SK-N-SH (cell line): Measurements from ENCODE around the gene HIGD1B. TPM values are rescaled to one million over a fixed set of nuclear protein-coding genes. Genes with fewer than 3 reads are reported as not detected.

ENCODE experiments used
- CTCF ChIA-PET: fragments of 300-600, 350-600 bp; formaldehyde crosslinking; extraction: SDS; loops from one replicate; lab custom pipeline; 2021; lab: Yijun Ruan, JAX
- POLR2A ChIA-PET: fragments of 350-600 bp; sonication (Branson Sonifier 250); formaldehyde crosslinking; extraction: SDS; loops from one replicate; lab custom pipeline; 2020; ENCODE audit warnings: antibody characterized with exemption, inconsistent platforms; lab: Yijun Ruan, JAX
- DNase-seq: peaks from one replicate; pipeline ENCODE4 v3.0.0; 2012
- H2AFZ ChIP-seq: fragments of 200-600 bp; sonication (generic); 2 replicates; pipeline ENCODE4 v1.8.1; 2016; ENCODE audit warnings: antibody characterized with exemption, mild to moderate bottlenecking, low read depth
- H3F3A ChIP-seq: fragments of 200-600 bp; sonication (generic); replicated peaks from 2 replicates; pipeline ENCODE3; 2016; ENCODE audit warnings: antibody characterized with exemption, mild to moderate bottlenecking; ENCODE audit not compliant: insufficient read depth
- H3K27ac ChIP-seq, 2 experiments: fragments of 200-500 bp in 1 of 2; fragments of 200-600 bp in 1 of 2; sonication (Bioruptor generic) in 1 of 2; sonication (generic), shearing (Covaris generic) in 1 of 2; 2 replicates each; pipeline versions ENCODE4 v1.5.1 to v1.6.1; 2014 to 2016; ENCODE audit warnings: low read depth in 2 of 2, inconsistent platforms in 1 of 2, low read length in 1 of 2, mild to moderate bottlenecking in 1 of 2, mixed read lengths in 1 of 2
- H3K27me3 ChIP-seq: fragments of 200-600 bp; sonication (generic), shearing (Covaris generic); 2 replicates; pipeline ENCODE4 v1.6.1; 2016; ENCODE audit warnings: mixed run types; ENCODE audit not compliant: insufficient read depth
- H3K36me3 ChIP-seq, 2 experiments: fragments of 200-500 bp in 1 of 2; fragments of 200-600 bp in 1 of 2; sonication (Bioruptor generic) in 1 of 2; sonication (generic) in 1 of 2; replicated peaks in 1 of 2; 2 replicates each; pipeline versions ENCODE3 to v1.5.1; 2014 to 2016; ENCODE audit warnings: low read length in 1 of 2, mild to moderate bottlenecking in 1 of 2; ENCODE audit not compliant: insufficient read depth in 2 of 2, control insufficient read depth in 1 of 2
- H3K4me1 ChIP-seq, 2 experiments: fragments of 200-500 bp in 1 of 2; fragments of 200-600 bp in 1 of 2; sonication (Bioruptor generic) in 1 of 2; sonication (generic), shearing (Covaris generic) in 1 of 2; 2 replicates each; pipeline versions ENCODE4 v1.5.1 to v1.6.1; 2014 to 2016; ENCODE audit warnings: low read depth in 1 of 2, low read length in 1 of 2, mixed run types in 1 of 2; ENCODE audit not compliant: insufficient read depth in 2 of 2, control insufficient read depth in 1 of 2
- H3K4me2 ChIP-seq: fragments of 200-600 bp; sonication (generic), shearing (Covaris generic); 2 replicates; pipeline ENCODE4 v1.6.1; 2017; ENCODE audit warnings: mixed run types
- H3K4me3 ChIP-seq, 2 experiments: fragments of 200-500 bp in 1 of 2; fragments of 200-600 bp in 1 of 2; sonication (Bioruptor generic) in 1 of 2; sonication (generic), shearing (Covaris generic) in 1 of 2; 2 replicates each; pipeline versions ENCODE4 v1.5.1 to v1.8.1; 2014 to 2016; ENCODE audit warnings: low read depth in 2 of 2, inconsistent platforms in 1 of 2, low read length in 1 of 2, mild to moderate bottlenecking in 1 of 2, mixed read lengths in 1 of 2, moderate library complexity in 1 of 2
- H3K79me2 ChIP-seq: fragments of 200-600 bp; sonication (generic); 2 replicates; pipeline ENCODE4 v1.8.1; 2017; ENCODE audit warnings: mild to moderate bottlenecking; ENCODE audit not compliant: insufficient read depth
- H3K9ac ChIP-seq: fragments of 200-600 bp; sonication (generic); 2 replicates; pipeline ENCODE4 v1.6.1; 2017; ENCODE audit warnings: mixed run types
- H3K9me2 ChIP-seq: fragments of 200-600 bp; sonication (generic); 2 replicates; pipeline ENCODE4 v1.6.1; 2017; ENCODE audit warnings: mixed run types
- H3K9me3 ChIP-seq: fragments of 200-600 bp; sonication (generic); 2 replicates; pipeline ENCODE4 v1.6.1; 2017; ENCODE audit warnings: mixed run types, mild to moderate bottlenecking, moderate library complexity
- H4K20me1 ChIP-seq: fragments of 200-600 bp; sonication (generic); 2 replicates; pipeline ENCODE4 v1.6.1; 2017; ENCODE audit warnings: mild to moderate bottlenecking, mixed run types; ENCODE audit not compliant: insufficient read depth
- CHD2 ChIP-seq: fragments of 150-350 bp; IDR thresholded peaks from 2 replicates; pipeline ENCODE4 v1.6.1; 2018; ENCODE audit warnings: low read length; ENCODE audit not compliant: partially characterized antibody
- EP300 ChIP-seq, 2 experiments: IDR thresholded peaks; 2 replicates each; pipeline versions ENCODE4 v1.4.0 to v1.6.1; 2012; ENCODE audit warnings: borderline replicate concordance in 1 of 2, low read depth in 1 of 2, low read length in 1 of 2
- EZH2phosphoT487 ChIP-seq: fragments of 200-600 bp; sonication (generic); IDR thresholded peaks from 2 replicates; pipeline ENCODE4 v1.6.1; 2017; ENCODE audit warnings: low read depth, mixed run types, mild to moderate bottlenecking, antibody characterized with exemption, moderate library complexity, borderline replicate concordance
- FOSL2 ChIP-seq: IDR thresholded peaks from 2 replicates; pipeline ENCODE4 v1.4.0; 2012; ENCODE audit warnings: low read depth, mild to moderate bottlenecking, moderate library complexity, borderline replicate concordance
- GABPA ChIP-seq: IDR thresholded peaks from 2 replicates; pipeline ENCODE4 v1.4.0; 2012; ENCODE audit warnings: low read depth, mild to moderate bottlenecking
- GATA2 ChIP-seq: sonication (generic); formaldehyde crosslinking; IDR thresholded peaks from 2 replicates; pipeline ENCODE4 v1.5.0; 2020; ENCODE audit warnings: mild to moderate bottlenecking, missing genetic modification reagents
- MAX ChIP-seq: IDR thresholded peaks from 2 replicates; pipeline ENCODE4 v1.4.0; 2012; ENCODE audit warnings: low read depth
- MEF2A ChIP-seq: IDR thresholded peaks from 2 replicates; pipeline ENCODE4 v1.4.0; 2012; ENCODE audit warnings: low read depth, borderline replicate concordance
- MXI1 ChIP-seq: IDR thresholded peaks from 2 replicates; pipeline ENCODE4 v1.6.1; 2012; ENCODE audit warnings: mild to moderate bottlenecking, low read depth, low read length, improper control_type of control experiment
- NRF1 ChIP-seq: IDR thresholded peaks from 2 replicates; pipeline ENCODE4 v1.6.1; 2012; ENCODE audit warnings: low read depth, mild to moderate bottlenecking, low read length
- RCOR1 ChIP-seq: fragments of 150-350 bp; IDR thresholded peaks from 2 replicates; pipeline ENCODE4 v1.6.1; 2017; ENCODE audit warnings: antibody characterized with exemption, low read length
- RFX5 ChIP-seq: IDR thresholded peaks from 2 replicates; pipeline ENCODE4 v1.6.1; 2012; ENCODE audit warnings: mild to moderate bottlenecking, improper control_type of control experiment, low read length
- SIN3A ChIP-seq: IDR thresholded peaks from 2 replicates; pipeline ENCODE4 v1.6.1; 2012; ENCODE audit warnings: low read depth, mild to moderate bottlenecking, low read length, moderate library complexity, borderline replicate concordance
- SMC3 ChIP-seq: IDR thresholded peaks from 2 replicates; pipeline ENCODE4 v1.6.1; 2012; ENCODE audit warnings: low read depth, low read length, improper control_type of control experiment
- TCF12 ChIP-seq: IDR thresholded peaks from 2 replicates; pipeline ENCODE4 v1.4.0; 2012
- USF2 ChIP-seq: fragments of 150-350 bp; IDR thresholded peaks from 2 replicates; pipeline ENCODE4 v1.6.1; 2017; ENCODE audit warnings: antibody characterized with exemption, low read length, low read depth, borderline replicate concordance
- YY1 ChIP-seq: IDR thresholded peaks from 2 replicates; pipeline ENCODE4 v1.4.0; 2012; ENCODE audit warnings: low read depth, mild to moderate bottlenecking
- WGBS: methylation state at CpG from one replicate; pipeline ENCODE4 v1.1.6; 2017; ENCODE audit warnings: low lambda C conversion rate; 5-methylcytosine and 5-hydroxymethylcytosine counted together
- polyA plus RNA-seq, 3 experiments: library from polyadenylated mRNA; depleted of rRNA; stranded (reverse); fragments of >200 nt; gene quantifications; 2 replicates each; pipeline ENCODE4 v1.2.3, GENCODE V29; 2012
- TF ChIP-seq, protein P1 (sequence below): fragments of 150-350 bp; IDR thresholded peaks from 2 replicates; pipeline ENCODE4 v1.6.1; 2016; ENCODE audit warnings: mild to moderate bottlenecking, low read depth, low read length

HIGD1B gene
- polyA plus RNA-seq, 1 of the 3 experiments (the other 2 are of a cell fraction), result not detected

GRCh38 chr17:44884941-44885340 lies 37.3 kb downstream of the HIGD1B start:
- H3K4me2 ChIP-seq, result no peak overlapping the region
- no peak overlapping the region for H2AFZ ChIP-seq
- H3K4me1 ChIP-seq, result no peaks in the 10 kb centered on the region
- WGBS, result 98% methylated on average over 2 of the region's 2 CpGs
- peaks cover 21% of the 10 kb centered on the region for H4K20me1 ChIP-seq
- H3K27me3 ChIP-seq, result no peaks in the 10 kb centered on the region
- H3K9me3 ChIP-seq, result no peaks in the 10 kb centered on the region
- H3K4me3 ChIP-seq, result no peak overlapping the region
- ChIA-PET CTCF (interaction anchor here (0.7 to 13.9 kb wide), 6 partner anchors 14 to 250 kb away, joined by 3 to 324 read pairs (median 4); partner anchors contain the start of gene ACBD4), POLR2A (interaction anchor here (0.6 kb wide), 1 partner anchor 43 kb away, joined by 4 read pairs; no protein-coding TSS in a partner anchor)
- peaks cover 57 to 65% of the 10 kb centered on the region in 2 experiments for H3K36me3 ChIP-seq
- H3K9me2 ChIP-seq, result no peaks in the 10 kb centered on the region
- peaks cover 11% of the 10 kb centered on the region for H3F3A ChIP-seq
- no peak overlapping the region for H3K27ac ChIP-seq
- TF ChIP-seq CHD2, result no peak
- no peak for DNase-seq
- H3K9ac ChIP-seq, result no peak overlapping the region
- peaks cover 33% of the 10 kb centered on the region for H3K79me2 ChIP-seq

- H3K9me3 ChIP-seq, result no peaks in the 10 kb centered on the region
- H3K4me1 ChIP-seq, result no peaks in the 10 kb centered on the region
- no peak overlapping the region for H3K4me2 ChIP-seq
- H2AFZ ChIP-seq, result no peak overlapping the region
- H3K27ac ChIP-seq, result no peak overlapping the region
- WGBS, result 92% methylated on average over 1 of the region's 1 CpG
- POLR2A ChIA-PET, result no interaction called here
- peaks cover 26% of the 10 kb centered on the region for H4K20me1 ChIP-seq
- no peak overlapping the region for H3K9ac ChIP-seq
- no peaks in the 10 kb centered on the region for H3K27me3 ChIP-seq
- H3K36me3 ChIP-seq, result peaks cover 47 to 55% of the 10 kb centered on the region in 2 experiments
- peaks cover 12% of the 10 kb centered on the region for H3F3A ChIP-seq
- CTCF ChIA-PET, result interaction anchor here (1.4 to 2.0 kb wide), 3 partner anchors 9 to 28 kb away, joined by 3 to 16 read pairs (median 4); partner anchors contain the start of gene EFTUD2
- TF ChIP-seq CHD2 (no peak), GABPA (no peak), GATA2 (CRISPR knock-in tag) (no peak), RFX5 (no peak)
- TF ChIP-seq, protein P1, sequence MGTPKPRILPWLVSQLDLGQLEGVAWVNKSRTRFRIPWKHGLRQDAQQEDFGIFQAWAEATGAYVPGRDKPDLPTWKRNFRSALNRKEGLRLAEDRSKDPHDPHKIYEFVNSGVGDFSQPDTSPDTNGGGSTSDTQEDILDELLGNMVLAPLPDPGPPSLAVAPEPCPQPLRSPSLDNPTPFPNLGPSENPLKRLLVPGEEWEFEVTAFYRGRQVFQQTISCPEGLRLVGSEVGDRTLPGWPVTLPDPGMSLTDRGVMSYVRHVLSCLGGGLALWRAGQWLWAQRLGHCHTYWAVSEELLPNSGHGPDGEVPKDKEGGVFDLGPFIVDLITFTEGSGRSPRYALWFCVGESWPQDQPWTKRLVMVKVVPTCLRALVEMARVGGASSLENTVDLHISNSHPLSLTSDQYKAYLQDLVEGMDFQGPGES, result no peak
- TF ChIP-seq, all 33 proteins: peak for 0
- H3K79me2 ChIP-seq, result peaks cover 54% of the 10 kb centered on the region
- no peaks in the 10 kb centered on the region for H3K9me2 ChIP-seq
- DNase-seq, result no peak
- H3K4me3 ChIP-seq, result no peak overlapping the region
Observed at GRCh38 chr17:44887016-44887415, 39.3 kb downstream of the HIGD1B start.

GRCh38 chr17:44887971-44888954 lies 40.6 kb downstream of the HIGD1B start:
- peaks cover 41 to 55% of the 10 kb centered on the region in 2 experiments for H3K36me3 ChIP-seq
- no peak overlapping the region for H3K9ac ChIP-seq
- H2AFZ ChIP-seq, result no peak overlapping the region
- peaks cover 7% of the 10 kb centered on the region for H3F3A ChIP-seq
- 89% methylated on average over 10 of the region's 10 CpGs for WGBS
- no peak overlapping the region for H3K4me2 ChIP-seq
- H3K4me3 ChIP-seq, result no peak overlapping the region
- H3K4me1 ChIP-seq, result no peaks in the 10 kb centered on the region
- POLR2A ChIA-PET, result no interaction called here
- H4K20me1 ChIP-seq, result peaks cover 26% of the 10 kb centered on the region
- no peaks in the 10 kb centered on the region for H3K27me3 ChIP-seq
- H3K79me2 ChIP-seq, result peaks cover 67% of the 10 kb centered on the region
- no peaks in the 10 kb centered on the region for H3K9me3 ChIP-seq
- no peak for DNase-seq
- no peaks in the 10 kb centered on the region for H3K9me2 ChIP-seq
- H3K27ac ChIP-seq, result no peak overlapping the region
- CTCF ChIA-PET, result interaction anchor here (0.7 to 2.0 kb wide), 3 partner anchors 10 to 110 kb away, joined by 3 to 16 read pairs (median 4); partner anchors contain the start of gene EFTUD2
- TF ChIP-seq GATA2 (CRISPR knock-in tag) (no peak), USF2 (no peak), TCF12 (no peak), SMC3 (no peak), YY1 (no peak), NRF1 (no peak), MAX (no peak), RCOR1 (no peak), SIN3A (no peak), EZH2phosphoT487 (no peak), MEF2A (no peak), FOSL2 (no peak), EP300 (IDR thresholded peaks at IDR 0.05; ENCODE audit: borderline replicate concordance in 1 of 2, low read depth in 1 of 2, low read length in 1 of 2) (no peak), GABPA (no peak), MXI1 (no peak)
